COLO829 (cell line): ENCODE results near the gene SLC49A3.
"Not testable (repeated sequence)": the region's sequence is repeated elsewhere in the genome, so short reads cannot be mapped to it uniquely, and the experiment has no call there.

Experiments used
- DNase-seq: peaks from one replicate; pipeline ENCODE4 v3.0.0; 2012; ENCODE audit warnings: low spot score

Gene SLC49A3

DNA sequence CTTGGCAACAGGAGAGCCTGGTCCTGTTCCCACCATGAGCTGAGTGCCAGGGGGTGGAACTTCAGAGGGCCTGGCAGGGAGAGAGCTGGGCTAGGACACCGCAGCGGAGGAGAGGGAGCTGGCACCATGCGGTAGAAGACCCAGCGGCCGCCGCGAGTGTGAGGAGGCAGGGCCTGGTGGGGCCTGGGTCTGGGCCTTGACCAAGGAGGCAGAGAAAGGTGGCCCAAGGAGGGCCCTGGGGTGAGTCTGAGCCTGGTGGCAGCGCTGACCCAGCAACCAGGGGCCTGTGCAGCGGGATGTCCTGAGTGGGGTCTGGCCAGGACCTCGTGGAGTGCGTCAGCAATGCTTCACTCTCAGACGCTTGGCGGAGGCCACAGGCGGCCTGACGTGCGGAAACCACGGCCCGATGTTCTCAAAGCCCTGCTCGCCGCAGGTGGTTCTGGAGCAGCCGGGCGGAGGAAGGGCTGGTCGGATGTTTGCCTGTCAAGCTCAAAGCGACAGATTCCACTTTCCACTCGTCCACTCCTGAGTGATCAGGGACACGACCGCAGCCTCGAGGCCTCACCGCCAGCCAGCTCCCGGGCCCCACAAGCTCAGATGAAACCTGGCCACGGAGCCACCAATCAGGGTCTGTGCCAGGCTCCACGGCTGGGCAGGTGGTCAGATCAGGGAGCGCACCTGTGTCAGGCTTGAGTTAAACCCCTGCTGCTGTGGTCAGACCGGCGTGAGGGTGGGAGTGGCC, 35.7 kb downstream of the SLC49A3 start:
- no peak for DNase-seq

DNA sequence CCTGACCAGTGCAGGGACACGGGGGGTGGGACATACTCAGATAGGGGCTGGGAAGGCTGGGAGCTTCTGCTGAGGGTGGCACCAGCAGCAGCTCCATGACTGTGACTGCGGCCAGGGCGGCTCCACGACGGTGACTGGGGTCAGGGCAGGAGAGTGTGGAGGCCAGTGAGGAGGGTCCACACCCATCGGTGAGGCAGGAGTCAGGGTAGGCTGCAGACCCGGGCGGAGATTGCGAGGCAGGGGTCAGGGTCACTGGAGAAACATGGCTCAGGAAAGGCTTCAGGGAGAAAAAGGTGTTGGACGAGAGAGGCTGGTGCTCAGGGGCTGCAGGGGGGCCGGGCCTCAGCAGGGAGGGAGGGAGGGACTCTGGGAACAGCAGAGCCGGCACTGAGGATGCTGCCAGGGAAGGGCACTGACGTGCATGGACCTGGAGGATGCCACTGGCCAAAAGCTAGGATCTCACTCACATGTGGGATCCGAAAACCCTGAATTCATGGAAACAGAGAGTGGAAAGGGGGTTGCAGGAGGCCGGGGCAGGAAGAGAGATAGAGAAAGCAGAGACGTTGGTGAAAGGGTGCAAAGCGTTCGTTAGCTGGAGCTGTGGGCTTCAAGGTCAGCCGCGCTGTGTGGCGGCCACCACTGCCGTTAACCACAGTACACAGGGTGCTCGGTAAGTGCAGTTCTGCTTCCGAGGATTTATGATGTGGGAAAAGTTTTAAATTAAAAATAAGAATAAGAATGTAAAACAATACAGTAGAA, 36.9 kb downstream of the SLC49A3 start:
- no peak for DNase-seq

DNA sequence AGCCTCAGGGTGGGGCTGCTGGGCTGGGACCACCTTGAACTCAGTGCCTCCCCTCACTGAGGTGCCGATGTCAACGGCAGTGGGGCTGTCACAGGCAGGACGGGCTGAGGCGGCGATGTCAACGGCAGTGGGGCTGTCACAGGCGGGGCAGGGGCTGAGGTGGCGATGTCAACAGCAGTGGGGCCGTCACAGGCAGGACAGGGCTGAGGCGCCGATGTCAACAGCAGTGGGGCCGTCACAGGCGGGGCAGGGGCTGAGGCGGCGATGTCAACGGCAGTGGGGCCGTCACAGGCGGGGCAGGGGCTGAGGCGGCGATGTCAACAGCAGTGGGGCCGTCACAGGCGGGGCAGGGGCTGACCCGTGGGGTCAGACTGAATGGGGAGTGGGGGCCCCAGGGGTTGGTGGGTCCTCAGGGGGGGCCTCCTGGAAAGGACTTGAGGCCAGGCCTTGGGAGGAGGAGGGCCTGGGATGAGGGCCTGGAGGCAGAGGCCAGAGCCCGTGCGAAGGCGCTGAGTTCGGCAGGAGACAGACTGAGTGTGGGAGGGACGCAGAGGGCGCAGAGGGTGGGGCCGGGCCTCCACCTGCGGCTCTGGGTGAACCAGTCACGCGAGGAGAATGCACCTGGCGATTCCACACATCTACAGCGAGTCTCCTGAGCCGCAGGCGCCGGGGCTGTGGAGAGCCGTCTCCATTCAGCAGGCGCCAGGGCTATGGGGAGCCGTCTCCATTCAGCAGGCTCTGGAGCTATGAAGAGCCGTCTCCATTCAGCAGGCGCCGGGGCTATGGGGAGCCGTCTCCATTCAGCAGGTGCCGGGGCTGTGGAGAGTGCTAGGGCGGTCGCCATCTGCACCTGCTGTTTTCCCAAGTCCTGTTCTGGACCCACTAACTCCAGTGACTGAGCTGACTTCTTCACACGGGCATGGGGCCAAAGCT, 37.7 kb downstream of the SLC49A3 start:
- DNase-seq: no peak

DNA sequence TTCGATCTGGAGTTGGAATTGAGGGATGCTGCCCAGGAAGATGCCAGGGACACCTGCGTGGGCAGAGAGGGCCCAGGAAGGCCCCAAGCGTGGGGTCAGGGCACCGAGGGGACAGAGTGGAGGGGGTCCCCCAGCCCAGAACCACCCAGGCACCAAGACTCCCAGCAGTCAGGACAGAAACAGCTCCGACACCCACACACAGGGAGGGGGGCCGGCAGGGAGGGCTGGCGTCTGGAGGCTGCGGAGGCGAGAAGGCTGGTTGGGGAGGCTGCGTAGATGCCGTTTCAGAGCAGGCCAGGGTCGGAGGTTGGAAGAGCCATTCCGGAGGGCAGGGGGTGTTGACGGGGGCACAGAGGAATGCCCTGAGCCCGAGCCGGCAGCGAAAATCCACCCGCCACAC, 38.5 kb downstream of the SLC49A3 start:
- no peak for DNase-seq

DNA sequence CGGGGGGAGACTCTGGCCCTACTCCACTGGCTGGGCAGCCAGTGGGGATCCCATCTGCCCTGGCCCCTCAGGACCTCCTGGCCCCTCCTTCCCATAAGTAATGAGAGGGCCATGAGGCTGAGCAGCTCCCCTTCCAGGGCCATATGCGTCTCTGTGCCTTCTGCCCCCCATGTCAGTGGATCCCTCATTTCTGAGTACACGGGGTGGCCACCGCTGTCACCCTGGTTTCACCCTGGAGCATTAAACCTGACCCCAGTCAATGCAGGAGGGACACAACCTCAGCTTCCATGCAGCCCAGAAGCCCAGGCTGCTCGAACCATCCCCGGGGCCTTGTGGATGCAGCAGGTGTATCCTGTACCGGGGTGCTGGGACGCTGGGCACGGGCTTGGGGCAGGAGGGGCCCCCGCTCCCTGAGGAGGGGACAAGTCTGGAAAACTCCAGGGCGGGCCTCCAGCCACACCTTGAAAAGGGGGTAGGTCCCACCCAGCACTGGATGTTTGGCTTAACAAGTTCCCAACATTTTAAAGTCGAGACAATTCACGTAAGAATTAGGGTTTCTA, 39.1 kb downstream of the SLC49A3 start:
- no peak for DNase-seq

DNA sequence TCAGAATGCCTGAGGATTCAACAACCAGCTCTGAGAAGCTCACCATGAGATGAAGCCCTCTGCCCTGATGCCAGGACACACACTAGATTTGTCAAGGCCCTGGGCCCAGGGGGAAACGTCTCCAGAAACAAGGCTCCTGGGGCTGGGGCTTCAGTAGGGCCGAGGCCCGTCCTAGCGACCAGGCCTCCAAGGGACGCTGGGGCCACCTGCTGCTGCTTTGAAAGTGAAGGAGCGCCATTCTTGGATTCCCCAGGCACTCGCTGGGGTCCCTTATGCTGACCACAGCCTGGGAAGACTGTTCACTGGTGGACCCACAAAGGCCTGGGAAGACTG, 39.7 kb downstream of the SLC49A3 start:
- no peak for DNase-seq

DNA sequence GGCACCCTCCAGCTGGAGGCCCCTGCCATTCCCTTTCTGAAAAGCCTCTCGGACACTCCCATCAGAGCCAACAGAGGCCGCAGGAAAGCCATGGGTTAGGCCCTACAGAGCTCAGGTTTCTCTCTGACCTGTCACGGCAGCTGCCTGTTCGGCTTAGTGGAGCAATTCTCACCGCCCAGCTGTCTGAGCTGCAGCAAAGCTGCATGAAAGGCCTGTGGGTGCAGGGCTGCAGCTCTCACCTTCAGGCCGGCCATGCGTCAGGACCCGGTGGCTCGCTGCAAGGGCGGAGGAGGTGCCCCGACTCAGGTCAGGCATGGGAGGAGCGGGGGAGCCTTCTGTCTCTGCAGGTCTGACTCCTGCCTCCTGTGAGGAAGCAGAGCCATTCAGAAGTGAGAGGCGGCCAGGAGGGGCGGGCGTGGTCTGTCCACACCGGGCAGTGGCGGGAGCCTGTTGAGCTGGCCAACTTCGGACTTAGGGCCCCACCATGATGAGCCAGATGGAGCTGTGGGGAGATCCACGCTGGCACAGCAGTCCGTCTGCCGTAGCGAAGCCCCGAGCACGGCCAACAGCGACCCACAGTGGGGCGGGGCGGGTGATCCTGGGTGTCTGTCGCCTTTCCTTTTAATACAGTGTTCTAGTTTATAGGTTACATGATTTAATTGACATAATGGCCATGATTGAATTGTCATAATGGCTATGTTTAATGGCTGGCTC, 40.2 kb downstream of the SLC49A3 start:
- DNase-seq: no peak

DNA sequence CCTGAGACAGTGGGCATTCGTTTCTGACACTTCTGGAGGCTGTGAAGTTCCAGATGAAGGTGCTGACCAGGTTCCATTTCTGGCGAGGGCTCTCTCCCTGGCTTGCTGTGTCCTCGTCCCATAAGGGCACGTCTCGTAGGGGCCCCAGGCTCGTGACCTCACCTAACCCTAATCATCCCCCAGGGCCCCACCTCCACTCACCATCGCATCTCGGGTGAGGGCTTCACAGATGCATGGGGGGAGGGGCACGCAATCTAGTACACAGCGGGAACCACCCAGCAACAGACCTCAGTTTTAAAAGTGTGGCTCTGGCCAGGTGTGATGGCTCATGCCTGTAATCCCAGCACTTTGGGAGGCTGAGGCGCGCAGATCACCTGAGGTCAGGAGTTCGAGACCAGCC, 41.5 kb downstream of the SLC49A3 start:
- no peak for DNase-seq

DNA sequence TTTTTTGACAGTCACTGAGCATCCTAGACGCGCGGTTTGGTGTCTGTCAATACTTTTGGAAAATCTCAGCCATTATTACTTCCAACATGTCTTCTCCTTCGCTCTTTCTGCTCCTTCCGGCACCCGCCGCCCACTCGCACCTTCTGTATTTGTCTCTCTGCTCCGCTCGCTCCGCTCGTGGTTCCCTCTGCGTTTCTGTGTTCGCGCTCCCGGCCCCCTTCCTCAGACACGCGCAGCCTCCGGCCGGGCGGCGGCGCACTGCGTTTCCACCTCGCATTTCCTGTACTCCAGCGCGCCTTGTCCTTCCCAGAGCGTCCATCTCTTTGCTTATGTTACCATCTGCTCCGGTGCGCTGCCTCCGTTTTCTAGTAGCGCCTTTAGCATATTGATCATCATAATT, 42.5 kb downstream of the SLC49A3 start:
- DNase-seq: no peak

DNA sequence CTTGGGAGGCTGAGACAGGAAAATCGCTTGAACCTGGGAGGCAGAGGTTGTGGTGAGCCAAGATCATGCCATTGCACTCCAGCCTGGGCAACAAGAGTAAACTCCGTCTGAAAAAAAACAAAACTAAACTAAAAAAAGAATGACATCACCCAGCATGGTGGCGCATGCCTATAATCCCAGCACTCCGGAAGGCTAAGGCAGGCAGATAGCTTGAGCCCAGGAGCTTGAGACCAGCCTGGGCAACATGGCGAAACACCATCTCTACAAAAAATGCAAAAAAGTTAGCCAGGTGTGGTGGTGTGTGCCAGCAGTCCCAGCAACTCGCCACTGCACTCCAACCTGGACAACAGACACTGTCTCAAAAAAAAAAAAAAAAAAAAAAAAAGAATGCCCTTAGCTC, 46.6 kb downstream of the SLC49A3 start:
- DNase-seq: not testable (repeated sequence)

DNA sequence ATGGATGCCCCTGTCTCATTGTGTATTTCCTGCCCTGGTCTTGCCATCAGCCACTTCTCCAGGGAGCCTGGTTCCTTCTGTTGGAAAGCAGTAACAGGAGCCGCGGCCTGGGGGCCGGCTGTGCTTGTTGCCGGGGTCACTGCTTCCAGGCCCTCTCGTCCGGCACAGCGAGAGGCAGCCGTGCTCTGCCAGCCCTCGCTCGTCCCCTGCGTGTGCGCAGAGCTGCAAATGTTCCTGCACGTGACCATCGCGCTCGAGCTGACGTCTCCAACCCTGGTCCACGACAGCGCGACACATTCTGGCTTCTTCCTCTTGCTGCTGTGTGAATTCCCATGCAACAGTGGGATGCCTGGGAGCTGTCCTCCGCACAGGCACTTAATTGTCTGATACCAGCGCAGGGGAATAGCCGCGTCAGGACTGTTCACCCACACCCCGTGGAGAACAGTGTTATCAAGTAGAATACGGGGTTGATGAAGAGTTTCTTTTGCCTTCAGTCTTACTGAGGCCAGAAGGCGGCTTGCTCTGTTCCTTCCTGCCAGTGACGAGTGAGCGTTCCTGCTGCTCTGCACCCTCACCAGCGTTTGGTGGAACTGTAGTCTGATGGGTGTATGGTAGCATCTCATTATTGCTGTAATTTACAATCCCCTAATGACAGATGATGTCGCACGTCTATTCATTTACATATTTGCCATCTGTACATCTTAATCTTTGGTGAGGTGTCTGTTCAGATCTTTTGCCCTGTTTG, 51.2 kb downstream of the SLC49A3 start:
- DNase-seq: no peak

DNA sequence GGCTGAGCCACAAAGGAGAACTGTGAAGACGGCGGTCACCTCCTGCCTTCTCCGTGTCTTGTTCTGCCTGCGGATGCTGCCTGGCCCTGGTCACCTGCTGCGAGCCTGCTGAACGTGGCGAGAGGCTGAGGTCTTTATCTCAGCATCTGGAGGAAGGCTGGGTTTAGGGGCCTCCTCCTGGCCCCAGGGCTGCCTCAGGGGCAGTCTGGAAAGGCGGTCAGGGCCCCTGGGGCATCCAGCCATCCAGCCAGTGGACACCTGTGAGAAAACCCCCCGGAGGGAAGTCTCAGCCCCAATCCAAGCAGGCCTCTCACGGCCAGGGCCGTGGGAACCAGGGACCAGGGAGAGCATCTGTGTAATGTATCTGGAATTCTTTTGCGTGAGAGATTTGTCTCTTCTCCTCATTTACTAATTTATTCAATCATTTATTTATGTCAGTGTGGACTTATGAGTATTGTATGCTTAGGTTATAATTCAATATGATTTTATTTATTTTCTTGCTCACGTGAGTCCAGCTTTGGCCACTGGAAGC, 52.3 kb downstream of the SLC49A3 start:
- DNase-seq: no peak

DNA sequence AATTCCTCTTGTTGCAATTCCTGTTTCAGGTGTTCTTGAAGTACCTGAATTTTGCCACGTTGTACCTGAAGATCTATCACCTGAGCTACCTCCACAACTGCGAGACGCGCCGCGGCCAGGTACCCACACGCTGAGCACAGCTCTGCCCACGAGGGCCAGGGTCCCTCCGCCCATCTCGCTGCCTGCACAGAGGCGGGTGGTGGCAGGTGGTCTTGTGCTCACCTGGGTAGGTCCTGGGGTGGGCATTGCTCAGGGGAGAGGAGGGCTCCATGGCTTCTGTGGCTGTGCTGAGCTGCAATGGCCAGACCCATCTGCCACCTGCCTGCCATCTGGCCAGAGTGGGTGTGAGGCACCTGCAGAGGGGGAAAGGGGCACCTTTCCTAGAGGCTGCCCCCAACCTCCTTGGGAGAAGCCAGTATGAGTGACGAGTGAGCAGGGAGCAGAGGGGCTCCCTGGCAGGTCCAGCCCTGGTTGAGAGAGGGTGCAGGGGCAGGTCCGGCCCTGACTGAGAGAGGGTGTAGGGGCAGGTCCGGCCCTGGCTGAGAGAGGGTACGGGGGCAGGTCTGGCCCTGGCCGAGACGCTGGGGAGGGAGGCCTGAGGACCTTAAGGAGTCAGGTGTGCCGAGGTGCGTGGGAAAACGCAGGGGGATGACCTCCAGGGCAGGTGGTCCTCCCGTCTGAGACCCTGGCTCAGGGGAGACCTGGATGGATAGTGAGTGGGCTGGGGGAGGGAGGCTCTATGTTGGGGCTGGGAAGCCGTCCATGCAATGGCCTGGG, 52.9 kb downstream of the SLC49A3 start:
- DNase-seq: no peak

DNA sequence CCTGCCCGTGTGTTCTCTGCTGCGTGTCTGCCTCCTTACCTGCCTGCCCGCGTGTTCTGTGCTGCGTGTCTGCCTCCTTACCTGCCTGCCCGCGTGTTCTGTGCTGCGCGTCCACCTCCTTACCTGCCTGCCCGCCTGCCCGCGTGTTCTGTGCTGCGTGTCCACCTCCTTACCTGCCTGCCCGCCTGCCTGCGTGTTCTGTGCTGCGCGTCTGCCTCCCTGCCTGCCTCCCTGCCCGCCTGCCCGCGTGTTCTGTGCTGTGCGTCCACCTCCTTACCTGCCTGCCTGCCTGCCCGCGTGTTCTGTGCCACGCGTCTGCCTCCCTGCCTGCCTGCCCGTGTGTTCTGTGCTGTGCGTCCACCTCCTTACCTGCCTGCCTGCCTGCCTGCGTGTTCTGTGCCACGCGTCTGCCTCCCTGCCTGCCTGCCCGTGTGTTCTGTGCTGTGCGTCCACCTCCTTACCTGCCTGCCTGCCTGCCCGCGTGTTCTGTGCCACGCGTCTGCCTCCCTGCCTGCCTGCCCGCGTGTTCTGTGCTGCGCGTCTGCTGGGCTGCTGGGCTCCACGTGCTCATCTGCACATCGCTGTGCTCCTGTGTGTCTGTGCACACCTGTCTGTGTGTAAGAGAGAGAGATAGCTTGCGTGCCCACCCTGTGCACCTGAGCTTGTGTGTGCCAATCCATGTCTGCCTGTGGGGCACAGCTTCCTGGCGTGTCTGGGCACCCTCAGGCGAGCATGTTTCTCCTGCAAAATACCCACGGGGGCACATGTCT, 53.7 kb downstream of the SLC49A3 start:
- DNase-seq: not testable (repeated sequence)

DNA sequence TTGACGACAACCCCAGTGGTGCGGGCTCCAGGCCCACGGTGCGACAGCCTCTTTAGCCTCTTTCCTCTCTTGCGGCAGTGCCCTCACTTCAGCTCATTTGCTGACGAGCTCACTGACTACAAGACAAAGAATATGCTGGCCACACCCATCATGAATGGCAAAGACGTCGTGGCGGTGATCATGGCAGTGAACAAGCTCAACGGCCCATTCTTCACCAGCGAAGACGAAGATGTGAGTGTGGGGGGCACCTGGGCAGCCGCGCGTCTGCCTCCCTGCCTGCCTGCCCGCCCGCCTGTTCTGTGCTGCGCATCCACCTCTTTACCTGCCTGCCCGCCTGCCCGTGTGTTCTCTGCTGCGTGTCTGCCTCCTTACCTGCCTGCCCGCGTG, 54.4 kb downstream of the SLC49A3 start:
- no peak for DNase-seq

DNA sequence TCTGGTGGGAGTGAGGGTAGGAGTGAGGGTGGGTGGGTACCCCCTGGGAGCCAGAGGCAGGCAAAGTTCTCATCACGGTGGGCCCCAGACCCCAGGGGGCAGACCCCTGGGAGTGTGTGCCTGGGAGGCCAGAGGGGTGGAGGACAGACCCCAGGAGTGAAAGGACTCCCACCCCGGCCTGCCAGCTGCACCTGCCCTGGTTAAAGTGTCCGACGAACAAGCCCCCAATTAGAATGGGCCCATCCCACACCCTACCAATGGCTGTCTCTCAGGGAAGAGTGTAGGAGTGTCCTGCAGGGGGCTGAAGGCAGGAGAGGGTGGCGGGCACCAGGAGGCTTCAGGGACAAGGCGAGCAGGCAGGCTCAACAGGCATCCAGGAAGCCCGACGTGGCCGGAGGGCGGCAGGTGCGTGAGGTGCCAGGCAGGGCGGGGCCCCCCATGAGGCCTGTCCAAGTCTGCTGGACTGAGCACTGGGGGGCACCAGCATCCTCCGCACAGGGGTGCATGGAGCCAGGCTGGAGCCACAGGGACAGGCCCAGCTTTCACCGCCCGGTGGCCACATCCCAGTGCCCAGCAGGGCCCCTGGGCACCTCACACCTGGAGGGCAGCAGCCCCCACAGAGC, 54.9 kb downstream of the SLC49A3 start:
- DNase-seq: no peak

DNA sequence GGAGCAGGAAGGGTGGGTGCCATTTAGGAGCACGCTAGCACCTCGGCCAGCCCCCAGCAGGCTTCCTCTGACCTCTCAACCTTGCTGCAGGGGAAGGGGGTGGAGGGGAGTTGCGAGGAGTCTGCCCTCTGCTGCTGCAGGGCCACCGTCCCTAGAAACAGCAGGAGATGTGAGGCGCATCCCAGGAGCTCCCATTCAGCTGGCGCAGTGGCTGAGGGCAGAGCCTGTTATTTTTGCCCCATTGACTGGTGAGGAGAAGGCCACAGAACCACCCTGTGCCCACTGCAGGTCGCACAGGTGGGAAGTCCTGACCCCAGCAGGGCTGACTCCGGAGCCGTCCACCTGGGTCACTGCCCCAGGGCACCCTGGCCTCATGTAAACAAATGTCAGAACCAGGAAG, 55.5 kb downstream of the SLC49A3 start:
- DNase-seq: no peak

DNA sequence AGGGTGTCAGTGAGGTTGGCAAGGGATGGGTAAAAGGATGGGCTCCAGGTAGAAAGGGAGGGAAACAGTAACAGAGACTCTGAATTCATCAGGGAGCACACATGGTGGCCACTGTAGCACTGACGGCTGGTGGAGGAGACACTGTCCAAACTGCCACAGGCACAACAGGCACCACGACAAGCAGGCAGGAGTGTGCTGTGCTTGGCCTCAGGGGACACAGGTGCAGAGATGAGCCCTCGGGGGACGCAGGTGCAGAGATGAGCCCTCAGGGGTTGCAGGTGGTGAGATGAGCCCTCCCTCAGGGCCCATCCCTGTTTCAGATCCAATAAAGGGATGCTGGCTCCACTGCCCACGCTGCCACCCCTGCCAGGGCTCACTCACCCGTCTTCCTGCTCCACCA, 56.0 kb downstream of the SLC49A3 start:
- no peak for DNase-seq
